CD14-positive monocyte (primary cell): Measurements from ENCODE around the gene CALML3. TPM values are rescaled to one million over a fixed set of nuclear protein-coding genes. Genes with fewer than 3 reads are reported as not detected.

Experiments
- DNase-seq, 3 donors: peaks; one replicate each; pipeline ENCODE4 v3.0.0-alpha.2; 2011 to 2022
- H2AFZ ChIP-seq: 2 replicates; pipeline ENCODE4 v1.6.0; 2012; ENCODE audit warnings: mild to moderate bottlenecking, low read depth, low read length, inconsistent platforms; ENCODE audit not compliant: insufficient read depth, poor library complexity, severe bottlenecking
- H3K27ac ChIP-seq, 2 donors: 1 replicate in 1 of 2; 2 replicates in 1 of 2; pipeline ENCODE4 v1.5.1; 2012 to 2013; ENCODE audit warnings: low read length in 2 of 2, control low read depth in 1 of 2, inconsistent platforms in 1 of 2, low read depth in 1 of 2, mild to moderate bottlenecking in 1 of 2
- H3K27me3 ChIP-seq, 2 donors: one replicate each; pipeline versions ENCODE4 v1.6.0 to v1.6.1; 2011 to 2013; ENCODE audit warnings: low read length in 2 of 2; ENCODE audit not compliant: control insufficient read depth in 2 of 2, insufficient read depth in 2 of 2
- H3K36me3 ChIP-seq, 2 donors: replicated peaks in 1 of 2; 1 replicate in 1 of 2; 2 replicates in 1 of 2; pipeline versions ENCODE4 v1.5.1 to v1.6.1; 2012 to 2013; ENCODE audit warnings: low read length in 2 of 2, control low read depth in 1 of 2, inconsistent platforms in 1 of 2, mild to moderate bottlenecking in 1 of 2; ENCODE audit not compliant: insufficient read depth in 2 of 2, control insufficient read depth in 1 of 2
- H3K4me1 ChIP-seq, 2 donors: 1 replicate in 1 of 2; 2 replicates in 1 of 2; pipeline versions ENCODE4 v1.5.1 to v1.6.1; 2012 to 2013; ENCODE audit warnings: low read length in 2 of 2, control low read depth in 1 of 2, inconsistent platforms in 1 of 2, mild to moderate bottlenecking in 1 of 2, moderate library complexity in 1 of 2; ENCODE audit not compliant: insufficient read depth in 2 of 2, control insufficient read depth in 1 of 2
- H3K4me2 ChIP-seq: replicated peaks from 2 replicates; pipeline ENCODE3; 2012; ENCODE audit warnings: low read length, moderate library complexity, mild to moderate bottlenecking; ENCODE audit not compliant: poor library complexity, severe bottlenecking; ENCODE audit errors: extremely low read depth
- H3K4me3 ChIP-seq, 3 experiments: fragments of 200-600 bp in 1 of 3; sonication (generic) in 1 of 3; replicated peaks in 1 of 3; 1 replicate in 2 of 3; 2 replicates in 1 of 3; pipeline ENCODE4 v1.5.1; 2011 to 2013; ENCODE audit warnings: low read length in 3 of 3, mild to moderate bottlenecking in 3 of 3, control low read depth in 2 of 3, low read depth in 2 of 3, inconsistent platforms in 1 of 3, moderate library complexity in 1 of 3
- H3K79me2 ChIP-seq: 2 replicates; pipeline ENCODE4 v1.6.0; 2012; ENCODE audit warnings: mild to moderate bottlenecking, control low read depth, inconsistent platforms, low read length, moderate library complexity; ENCODE audit not compliant: insufficient read depth
- H3K9ac ChIP-seq: 2 replicates; pipeline ENCODE4 v1.6.0; 2017; ENCODE audit warnings: low read length, mild to moderate bottlenecking; ENCODE audit not compliant: insufficient read depth, poor library complexity, severe bottlenecking
- H3K9me3 ChIP-seq, 2 donors: replicated peaks in 1 of 2; 1 replicate in 1 of 2; 2 replicates in 1 of 2; pipeline versions ENCODE4 v1.5.1 to v1.6.1; 2012 to 2013; ENCODE audit warnings: low read length in 2 of 2, control low read depth in 1 of 2; ENCODE audit not compliant: control insufficient read depth in 1 of 2, insufficient read depth in 1 of 2
- H4K20me1 ChIP-seq: 2 replicates; pipeline ENCODE4 v1.6.0; 2012; ENCODE audit warnings: mild to moderate bottlenecking, low read length, control low read depth, moderate library complexity; ENCODE audit not compliant: insufficient read depth
- H3K27ac Mint-ChIP-seq, 7 donors: one replicate each; pipeline ENCODE4 v1.8.0; 2020; ENCODE audit warnings: mild to moderate bottlenecking in 7 of 7, mixed read lengths in 7 of 7, moderate library complexity in 6 of 7, inconsistent platforms in 2 of 7
- H3K27me3 Mint-ChIP-seq, 3 donors: one replicate each; pipeline ENCODE4 v1.8.0; 2021 to 2022; ENCODE audit warnings: low read depth in 3 of 3, mild to moderate bottlenecking in 3 of 3, mixed read lengths in 3 of 3, moderate library complexity in 3 of 3, inconsistent platforms in 1 of 3
- H3K36me3 Mint-ChIP-seq, 2 donors: one replicate each; pipeline ENCODE4 v1.8.0; 2020; ENCODE audit warnings: mixed read lengths in 2 of 2, inconsistent platforms in 1 of 2, mild to moderate bottlenecking in 1 of 2
- H3K4me1 Mint-ChIP-seq: one replicate; pipeline ENCODE4 v1.8.0; 2020; ENCODE audit warnings: mild to moderate bottlenecking, mixed read lengths
- H3K4me3 Mint-ChIP-seq, 2 donors: one replicate each; pipeline ENCODE4 v1.8.0; 2020; ENCODE audit warnings: mild to moderate bottlenecking in 2 of 2, mixed read lengths in 2 of 2, moderate library complexity in 1 of 2
- H3K9me3 Mint-ChIP-seq, 7 donors: one replicate each; pipeline ENCODE4 v1.8.0; 2020 to 2022; ENCODE audit warnings: mixed read lengths in 7 of 7, mild to moderate bottlenecking in 6 of 7, moderate library complexity in 6 of 7, inconsistent platforms in 2 of 7
- WGBS: methylation state at CpG from one replicate; pipeline ENCODE4 v1.1.5; 2013; ENCODE audit warnings: missing lambda C conversion rate; ENCODE audit not compliant: insufficient coverage; 5-methylcytosine and 5-hydroxymethylcytosine counted together
- intact Hi-C, 2 donors: fragments of 100-400 bp; cut with micrococcal nuclease; formaldehyde crosslinking; loops; one replicate each; pipeline versions ENCODE4 v1.15.0 to v1.15.1; 2023
- polyA plus RNA-seq, 3 donors: library from polyadenylated mRNA; depleted of rRNA in 1 of 3; unstranded in 2 of 3; stranded (reverse) in 1 of 3; fragments of 300-500 nt in 2 of 3; fragments of >200 nt in 1 of 3; fragmentation: Illumina TruSeq in 2 of 3; gene quantifications; 1 replicate in 2 of 3; 2 replicates in 1 of 3; pipeline ENCODE4 v1.2.3, GENCODE V29; 2012 to 2021
- TF ChIP-seq, protein P1 (sequence below): fragments of 200-600 bp; IDR thresholded peaks from one replicate; pipeline ENCODE4 v1.8.0; 2022; ENCODE audit warnings: antibody characterized with exemption, mild to moderate bottlenecking

The CALML3 gene
- polyA plus RNA-seq, 3 donors = not detected

DNA sequence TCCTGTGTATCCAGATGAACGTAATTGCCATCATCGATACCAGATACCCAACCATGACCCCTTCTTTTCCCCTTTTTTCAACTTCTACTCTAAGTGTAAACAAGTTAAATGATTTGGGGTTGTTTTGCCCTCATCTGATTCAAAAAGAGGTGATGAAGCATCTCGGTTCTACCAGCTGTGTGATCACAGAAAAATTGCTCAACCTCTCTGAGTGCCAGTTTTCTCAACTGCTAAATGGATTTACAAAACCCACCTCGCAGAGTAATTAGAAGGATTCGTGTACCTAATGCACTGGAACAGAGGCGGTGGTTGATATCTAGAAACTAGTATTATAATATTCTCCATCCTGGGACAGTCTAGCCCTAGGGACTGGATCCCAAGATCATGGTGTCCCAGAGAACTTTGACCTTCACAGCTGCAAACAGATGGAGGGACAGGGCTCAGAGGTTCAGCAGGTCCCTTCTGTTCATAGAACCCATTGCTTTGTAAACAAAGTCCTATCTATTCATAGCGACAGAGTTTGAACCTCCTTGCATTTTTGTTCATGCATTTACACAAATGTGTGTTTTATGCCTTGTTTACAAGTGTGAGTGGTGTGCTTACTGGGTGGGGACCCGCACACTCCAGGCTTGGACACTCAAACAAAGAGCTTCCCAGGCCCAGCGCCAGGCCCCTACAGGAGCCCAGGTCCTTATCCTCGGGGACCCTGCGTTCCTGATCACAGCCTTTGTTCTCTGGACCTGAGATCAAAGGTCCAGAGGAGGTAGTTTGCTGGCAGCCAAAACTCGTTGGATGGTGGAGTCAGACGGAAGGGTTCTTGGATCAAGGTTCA lies 46.4 kb downstream of the CALML3 start:
- peaks cover 2 to 5% (median 3%) of the 10 kb centered on the region in 3 donors for H3K27me3 Mint-ChIP-seq

DNA sequence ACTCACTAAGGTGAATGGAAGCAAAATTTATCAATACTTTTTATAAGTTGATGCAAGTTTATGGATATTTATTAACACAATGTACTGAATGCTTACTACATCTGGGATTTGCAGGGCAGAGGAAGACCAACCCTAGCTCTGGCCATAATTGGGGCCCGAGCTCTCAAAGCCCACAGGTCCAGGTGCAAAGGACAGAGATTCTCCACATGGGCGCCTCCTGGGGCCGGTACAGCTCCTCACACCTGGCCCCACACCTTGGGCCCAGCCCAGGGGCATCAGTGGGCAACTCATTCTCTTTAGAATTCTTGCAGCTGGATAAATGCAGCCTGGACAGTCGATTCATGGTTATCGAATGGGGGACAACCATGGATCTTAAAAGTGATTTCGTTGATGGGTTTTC lies 47.1 kb downstream of the CALML3 start:
- H3K9ac ChIP-seq = no peak overlapping the region
- no peaks in the 10 kb centered on the region for H3K4me1 Mint-ChIP-seq
- H3K27me3 ChIP-seq = no peaks in the 10 kb centered on the region
- TF ChIP-seq, protein P1, sequence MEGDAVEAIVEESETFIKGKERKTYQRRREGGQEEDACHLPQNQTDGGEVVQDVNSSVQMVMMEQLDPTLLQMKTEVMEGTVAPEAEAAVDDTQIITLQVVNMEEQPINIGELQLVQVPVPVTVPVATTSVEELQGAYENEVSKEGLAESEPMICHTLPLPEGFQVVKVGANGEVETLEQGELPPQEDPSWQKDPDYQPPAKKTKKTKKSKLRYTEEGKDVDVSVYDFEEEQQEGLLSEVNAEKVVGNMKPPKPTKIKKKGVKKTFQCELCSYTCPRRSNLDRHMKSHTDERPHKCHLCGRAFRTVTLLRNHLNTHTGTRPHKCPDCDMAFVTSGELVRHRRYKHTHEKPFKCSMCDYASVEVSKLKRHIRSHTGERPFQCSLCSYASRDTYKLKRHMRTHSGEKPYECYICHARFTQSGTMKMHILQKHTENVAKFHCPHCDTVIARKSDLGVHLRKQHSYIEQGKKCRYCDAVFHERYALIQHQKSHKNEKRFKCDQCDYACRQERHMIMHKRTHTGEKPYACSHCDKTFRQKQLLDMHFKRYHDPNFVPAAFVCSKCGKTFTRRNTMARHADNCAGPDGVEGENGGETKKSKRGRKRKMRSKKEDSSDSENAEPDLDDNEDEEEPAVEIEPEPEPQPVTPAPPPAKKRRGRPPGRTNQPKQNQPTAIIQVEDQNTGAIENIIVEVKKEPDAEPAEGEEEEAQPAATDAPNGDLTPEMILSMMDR = no peak
- no peaks in the 10 kb centered on the region for H3K4me1 ChIP-seq
- no peaks in the 10 kb centered on the region for H3K36me3 ChIP-seq
- peaks cover 0 to 3% (median 0%) of the 10 kb centered on the region in 7 donors for H3K9me3 Mint-ChIP-seq
- H3K27ac ChIP-seq = no peak overlapping the region
- no peak overlapping the region for H3K4me3 ChIP-seq
- DNase-seq = no peak
- intact Hi-C loops = no loop called here
- H3K79me2 ChIP-seq = no peaks in the 10 kb centered on the region
- no peaks in the 10 kb centered on the region for H3K9me3 ChIP-seq
- no peak overlapping the region for H3K4me2 ChIP-seq
- H3K4me3 Mint-ChIP-seq = no peak overlapping the region
- WGBS = 98% methylated on average over 6 of the region's 6 CpGs
- H3K36me3 Mint-ChIP-seq = no peaks in the 10 kb centered on the region
- H3K27ac Mint-ChIP-seq = no peak overlapping the region
- peaks cover 2 to 7% (median 3%) of the 10 kb centered on the region in 3 donors for H3K27me3 Mint-ChIP-seq
- no peaks in the 10 kb centered on the region for H4K20me1 ChIP-seq
- H2AFZ ChIP-seq = no peak overlapping the region

More for the DNA sequence above, 46.4 kb downstream of the CALML3 start:
- no peaks in the 10 kb centered on the region for H3K79me2 ChIP-seq
- no peaks in the 10 kb centered on the region for H3K4me1 Mint-ChIP-seq
- H3K4me3 Mint-ChIP-seq = no peak overlapping the region
- H3K4me2 ChIP-seq = no peak overlapping the region
- H3K9me3 Mint-ChIP-seq = peaks cover 0 to 2% (median 0%) of the 10 kb centered on the region in 7 donors
- H3K4me1 ChIP-seq = no peaks in the 10 kb centered on the region
- no peaks in the 10 kb centered on the region for H3K36me3 ChIP-seq
- no peak overlapping the region for H3K9ac ChIP-seq
- no peaks in the 10 kb centered on the region for H3K36me3 Mint-ChIP-seq
- intact Hi-C loops = no loop called here
- no peaks in the 10 kb centered on the region for H3K9me3 ChIP-seq
- H2AFZ ChIP-seq = no peak overlapping the region
- H3K27me3 ChIP-seq = no peaks in the 10 kb centered on the region
- TF ChIP-seq, protein P1 = no peak
- H3K27ac Mint-ChIP-seq = no peak overlapping the region
- no peak for DNase-seq
- H3K27ac ChIP-seq = no peak overlapping the region
- no peaks in the 10 kb centered on the region for H4K20me1 ChIP-seq
- H3K4me3 ChIP-seq = no peak overlapping the region
- WGBS = 100% methylated on average over 3 of the region's 13 CpGs
